Neuronal stem cell (in vitro differentiated cells): ENCODE results near the gene DOHH.

Experiments used
- DNase-seq: peaks from one replicate; pipeline ENCODE4 v3.0.0-alpha.2; 2013; ENCODE audit warnings: low spot score
- H2AFZ ChIP-seq: one replicate; pipeline ENCODE4 v1.6.1; 2013; ENCODE audit warnings: mild to moderate bottlenecking, low read length, inconsistent platforms
- H2AK5ac ChIP-seq: 2 replicates; pipeline ENCODE4 v1.6.1; 2013; ENCODE audit warnings: low read depth, mild to moderate bottlenecking, inconsistent platforms, low read length, moderate library complexity, mixed read lengths
- H2BK120ac ChIP-seq: 2 replicates; pipeline ENCODE4 v1.6.1; 2013; ENCODE audit warnings: low read depth, mild to moderate bottlenecking, inconsistent platforms, low read length, moderate library complexity, mixed read lengths
- H2BK12ac ChIP-seq: one replicate; pipeline ENCODE4 v1.6.1; 2013; ENCODE audit warnings: low read length, inconsistent platforms
- H2BK15ac ChIP-seq: 2 replicates; pipeline ENCODE4 v1.6.1; 2013; ENCODE audit warnings: mild to moderate bottlenecking, low read length, inconsistent platforms, mixed read lengths
- H2BK5ac ChIP-seq: one replicate; pipeline ENCODE4 v1.6.1; 2013; ENCODE audit warnings: inconsistent platforms, mild to moderate bottlenecking, low read length, moderate library complexity
- H3K14ac ChIP-seq: one replicate; pipeline ENCODE4 v1.6.1; 2013; ENCODE audit warnings: low read length, inconsistent platforms
- H3K18ac ChIP-seq: 2 replicates; pipeline ENCODE4 v1.6.1; 2013; ENCODE audit warnings: low read length, inconsistent platforms
- H3K23ac ChIP-seq: 2 replicates; pipeline ENCODE4 v1.6.1; 2013; ENCODE audit warnings: low read depth, mild to moderate bottlenecking, mixed read lengths, low read length, inconsistent platforms; ENCODE audit not compliant: poor library complexity
- H3K27ac ChIP-seq: replicated peaks from 3 replicates; pipeline ENCODE4 v1.5.1; 2013; ENCODE audit warnings: low read length, inconsistent platforms
- H3K27me3 ChIP-seq, 3 experiments: 2 replicates each; pipeline ENCODE4 v1.6.1; 2013; ENCODE audit warnings: low read length in 3 of 3, mild to moderate bottlenecking in 2 of 3, inconsistent platforms in 1 of 3, low read depth in 1 of 3, mixed read lengths in 1 of 3, moderate library complexity in 1 of 3; ENCODE audit not compliant: control insufficient read depth in 3 of 3, insufficient read depth in 3 of 3
- H3K36me3 ChIP-seq, 2 donors: replicated peaks in 1 of 2; 2 replicates each; pipeline ENCODE4 v1.6.1; 2013; ENCODE audit warnings: low read length in 2 of 2; ENCODE audit not compliant: control insufficient read depth in 2 of 2, insufficient read depth in 2 of 2
- H3K4ac ChIP-seq: 2 replicates; pipeline ENCODE4 v1.6.1; 2013; ENCODE audit warnings: inconsistent platforms, mild to moderate bottlenecking, low read length, moderate library complexity
- H3K4me1 ChIP-seq, 2 donors: 1 replicate in 1 of 2; 2 replicates in 1 of 2; pipeline ENCODE4 v1.6.1; 2013; ENCODE audit warnings: low read length in 2 of 2, low read depth in 1 of 2; ENCODE audit not compliant: control insufficient read depth in 2 of 2, insufficient read depth in 1 of 2
- H3K4me2 ChIP-seq: one replicate; pipeline ENCODE4 v1.6.1; 2013; ENCODE audit warnings: mild to moderate bottlenecking, low read length, inconsistent platforms; ENCODE audit not compliant: insufficient read depth, poor library complexity, severe bottlenecking
- H3K4me3 ChIP-seq, 2 donors: 2 replicates each; pipeline ENCODE4 v1.5.1; 2013; ENCODE audit warnings: low read length in 2 of 2, mild to moderate bottlenecking in 2 of 2, inconsistent platforms in 1 of 2, moderate library complexity in 1 of 2
- H3K79me1 ChIP-seq: one replicate; pipeline ENCODE4 v1.6.1; 2013; ENCODE audit warnings: low read depth, mild to moderate bottlenecking, inconsistent platforms, low read length, moderate library complexity
- H3K9ac ChIP-seq: one replicate; pipeline ENCODE4 v1.6.1; 2013; ENCODE audit warnings: mild to moderate bottlenecking, low read depth, low read length, inconsistent platforms; ENCODE audit not compliant: poor library complexity
- H3K9me3 ChIP-seq, 2 donors: replicated peaks in 1 of 2; 2 replicates each; pipeline versions ENCODE3 to v1.6.1; 2013; ENCODE audit warnings: low read length in 2 of 2, mild to moderate bottlenecking in 2 of 2, inconsistent platforms in 1 of 2, low read depth in 1 of 2, mixed read lengths in 1 of 2, moderate library complexity in 1 of 2; ENCODE audit not compliant: control insufficient read depth in 2 of 2, insufficient read depth in 1 of 2
- H4K8ac ChIP-seq: one replicate; pipeline ENCODE4 v1.6.1; 2013; ENCODE audit warnings: low read depth, mild to moderate bottlenecking, inconsistent platforms, low read length, moderate library complexity
- H4K91ac ChIP-seq: one replicate; pipeline ENCODE4 v1.6.1; 2013; ENCODE audit warnings: low read length, low read depth, mild to moderate bottlenecking, inconsistent platforms; ENCODE audit not compliant: poor library complexity
- WGBS, 2 donors: extraction: QIAGEN DNeasy Blood & Tissue Kit; methylation state at CpG; one replicate each; pipeline ENCODE4 v1.1.7; 2013; ENCODE audit warnings: missing lambda C conversion rate in 2 of 2, mixed read lengths in 1 of 2; ENCODE audit not compliant: insufficient read length in 2 of 2, insufficient replicate concordance in 1 of 2; ENCODE audit errors: extremely low coverage in 2 of 2; 5-methylcytosine and 5-hydroxymethylcytosine counted together

Gene DOHH

GRCh38 chr19:3459965-3460582 lies 40.4 kb downstream of the DOHH start:
- DNase-seq: no peak
- no peak overlapping the region for H3K27ac ChIP-seq
- WGBS, 2 donors: 100% methylated on average over 1 of the region's 15 CpGs; no CpG with 5 or more reads in 1 of the 2 donors

GRCh38 chr19:3459089-3459881 lies 41.2 kb downstream of the DOHH start:
- Histone ChIP-seq H4K8ac (peak overlapping the region; percentile 43), H3K18ac (peak overlapping the region; percentile 71), H3K27me3 (peaks cover 15 to 58% (median 21%) of the 10 kb centered on the region in 3 experiments), H3K4me2 (no peak overlapping the region), H3K79me1 (peaks cover 3% of the 10 kb centered on the region), H3K4ac (peak overlapping the region; percentile 53), H3K9me3 (peaks cover 0 to 2% of the 10 kb centered on the region in 2 donors), H3K27ac (no peak overlapping the region), H2AFZ (no peak overlapping the region), H2BK5ac (peak overlapping the region; percentile 39), H2BK15ac (no peak overlapping the region), H2AK5ac (peak overlapping the region; percentile 10), H3K4me1 (peaks cover 15 to 23% of the 10 kb centered on the region in 2 donors), H3K4me3 (no peak overlapping the region), H4K91ac (no peak overlapping the region), H2BK120ac (peak overlapping the region; percentile 91), H2BK12ac (no peak overlapping the region), H3K14ac (peak overlapping the region; percentile 56), H3K23ac (peak overlapping the region; percentile 65), H3K36me3 (no peaks in the 10 kb centered on the region), H3K9ac (peak overlapping the region; percentile 77)
- WGBS, 2 donors: no CpG with 5 or more reads among the region's 26 CpGs
- no peak for DNase-seq

More at GRCh38 chr19:3459965-3460582, 40.4 kb downstream of the DOHH start:
- Histone ChIP-seq H3K27me3 (peaks cover 15 to 63% (median 22%) of the 10 kb centered on the region in 3 experiments), H2BK12ac (no peak overlapping the region), H3K4me1 (peaks cover 15 to 23% of the 10 kb centered on the region in 2 donors), H3K79me1 (peaks cover 1% of the 10 kb centered on the region), H3K4me2 (no peak overlapping the region), H3K23ac (peak overlapping the region; percentile 73), H3K4me3 (no peak overlapping the region), H3K36me3 (no peaks in the 10 kb centered on the region), H2BK120ac (no peak overlapping the region), H4K91ac (no peak overlapping the region), H4K8ac (no peak overlapping the region), H3K9me3 (peaks cover 0 to 2% of the 10 kb centered on the region in 2 donors), H3K9ac (no peak overlapping the region), H2BK15ac (no peak overlapping the region), H2AFZ (no peak overlapping the region), H3K14ac (no peak overlapping the region), H3K4ac (no peak overlapping the region), H3K18ac (no peak overlapping the region), H2AK5ac (peak overlapping the region; percentile 10), H2BK5ac (peak overlapping the region; percentile 39)

GRCh38 chr19:3458229-3459088 lies 42.0 kb downstream of the DOHH start:
- H4K91ac ChIP-seq: no peak overlapping the region
- H2BK120ac ChIP-seq: no peak overlapping the region
- no peak overlapping the region for H3K4ac ChIP-seq
- no peak overlapping the region for H2AFZ ChIP-seq
- peak overlapping the region; percentile 11 for H3K4me2 ChIP-seq
- peak overlapping the region; percentile 70 for H3K18ac ChIP-seq
- peak overlapping the region; percentile 37 for H2AK5ac ChIP-seq
- WGBS, 2 donors: no CpG with 5 or more reads among the region's 19 CpGs
- H2BK5ac ChIP-seq: peak overlapping the region; percentile 0
- H3K14ac ChIP-seq: peak overlapping the region; percentile 14
- DNase-seq: no peak
- H3K36me3 ChIP-seq: no peaks in the 10 kb centered on the region
- H4K8ac ChIP-seq: no peak overlapping the region
- H3K27ac ChIP-seq: no peak overlapping the region
- H2BK15ac ChIP-seq: no peak overlapping the region
- H3K9ac ChIP-seq: no peak overlapping the region
- H3K4me1 ChIP-seq: peaks cover 13 to 18% of the 10 kb centered on the region in 2 donors
- no peak overlapping the region for H3K23ac ChIP-seq
- peaks cover 3% of the 10 kb centered on the region for H3K79me1 ChIP-seq
- peaks cover 0 to 2% of the 10 kb centered on the region in 2 donors for H3K9me3 ChIP-seq
- H3K27me3 ChIP-seq: peaks cover 13 to 49% (median 15%) of the 10 kb centered on the region in 3 experiments
- no peak overlapping the region for H2BK12ac ChIP-seq
- H3K4me3 ChIP-seq: no peak overlapping the region
